ENCODE data around the gene ORC2. TPM values are rescaled to one million over a fixed set of nuclear protein-coding genes. Genes with fewer than 3 reads are reported as not detected.
"Not testable (repeated sequence)": the region's sequence is repeated elsewhere in the genome, so short reads cannot be mapped to it uniquely, and the experiment has no call there.

The ORC2 gene
- total and polyA plus RNA-seq, 9 donors, result 9.8 to 31.4 (median 23.2) TPM

- Histone ChIP-seq H3K9me3 (no peaks in the 10 kb centered on the region), H3K36me3 (no peaks in the 10 kb centered on the region), H3K4me3 (no peak overlapping the region), H3K27me3 (no peaks in the 10 kb centered on the region), H3K27ac (no peak overlapping the region), H3K4me1 (ENCODE audit: insufficient read depth) (no peaks in the 10 kb centered on the region)
- intact Hi-C loops (cut with DNase I), result no loop called here
- DNase-seq, result no peak
- TF ChIP-seq, protein P1, sequence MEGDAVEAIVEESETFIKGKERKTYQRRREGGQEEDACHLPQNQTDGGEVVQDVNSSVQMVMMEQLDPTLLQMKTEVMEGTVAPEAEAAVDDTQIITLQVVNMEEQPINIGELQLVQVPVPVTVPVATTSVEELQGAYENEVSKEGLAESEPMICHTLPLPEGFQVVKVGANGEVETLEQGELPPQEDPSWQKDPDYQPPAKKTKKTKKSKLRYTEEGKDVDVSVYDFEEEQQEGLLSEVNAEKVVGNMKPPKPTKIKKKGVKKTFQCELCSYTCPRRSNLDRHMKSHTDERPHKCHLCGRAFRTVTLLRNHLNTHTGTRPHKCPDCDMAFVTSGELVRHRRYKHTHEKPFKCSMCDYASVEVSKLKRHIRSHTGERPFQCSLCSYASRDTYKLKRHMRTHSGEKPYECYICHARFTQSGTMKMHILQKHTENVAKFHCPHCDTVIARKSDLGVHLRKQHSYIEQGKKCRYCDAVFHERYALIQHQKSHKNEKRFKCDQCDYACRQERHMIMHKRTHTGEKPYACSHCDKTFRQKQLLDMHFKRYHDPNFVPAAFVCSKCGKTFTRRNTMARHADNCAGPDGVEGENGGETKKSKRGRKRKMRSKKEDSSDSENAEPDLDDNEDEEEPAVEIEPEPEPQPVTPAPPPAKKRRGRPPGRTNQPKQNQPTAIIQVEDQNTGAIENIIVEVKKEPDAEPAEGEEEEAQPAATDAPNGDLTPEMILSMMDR (IDR thresholded peaks at IDR 0.05), result no peak
- TF ChIP-seq EP300 (IDR thresholded peaks at IDR 0.05) (no peak), POLR2A (IDR thresholded peaks at IDR 0.05) (no peak)
These were observed 12.2 kb upstream of the ORC2 start for GRCh38 chr2:200975672-200976071.

- H3K27me3 ChIP-seq; intact Hi-C loops (cut with DNase I); DNase-seq; H3K36me3 ChIP-seq; H3K27ac ChIP-seq; H3K4me3 ChIP-seq; H3K9me3 ChIP-seq; H3K4me1 ChIP-seq (ENCODE audit: insufficient read depth): not testable (repeated sequence)
- WGBS, 3 donors, result 97 to 99% (median 98%) methylated on average over 3 of the region's 3 CpGs
These were observed 6.6 kb upstream of the ORC2 start for GRCh38 chr2:200970057-200970456.

DNA sequence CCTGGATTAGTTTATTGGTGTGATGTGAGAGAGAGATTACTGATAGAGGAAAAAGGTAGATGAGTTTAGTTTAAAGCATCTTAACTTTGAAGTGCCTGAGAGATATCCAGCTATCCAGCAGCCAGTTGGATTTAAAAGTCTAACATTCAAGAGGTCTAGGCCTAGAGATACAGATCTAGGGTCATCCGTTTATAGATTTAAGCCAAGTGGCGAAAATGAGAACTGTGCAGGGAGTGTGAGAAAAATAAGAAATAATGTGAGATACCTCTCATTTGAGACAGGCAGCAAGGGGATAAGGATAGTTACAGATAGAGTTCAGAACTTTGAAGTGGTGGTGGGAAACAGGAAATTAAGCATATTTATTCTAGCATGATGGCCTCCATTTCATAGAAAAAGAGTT, 5.3 kb upstream of the ORC2 start:
- H3K9me3 ChIP-seq, result no peaks in the 10 kb centered on the region
- TF ChIP-seq EP300 (IDR thresholded peaks at IDR 0.05) (no peak), POLR2A (IDR thresholded peaks at IDR 0.05) (no peak)
- TF ChIP-seq, protein P1 (IDR thresholded peaks at IDR 0.05), result no peak
- H3K27me3 ChIP-seq, result no peaks in the 10 kb centered on the region
- 84 to 89% (median 86%) methylated on average over 2 of the region's 2 CpGs for whole genome bisulfite sequencing, 3 donors
- peaks cover 1% of the 10 kb centered on the region for H3K4me1 ChIP-seq (ENCODE audit: insufficient read depth)
- H3K27ac ChIP-seq, result no peak overlapping the region
- H3K4me3 ChIP-seq, result no peak overlapping the region
- intact Hi-C loops (cut with DNase I), result loop anchor here in 2 of 4 donors (10.0 kb wide), 2 partner anchors 96 to 106 kb away; partner anchors contain the start of genes HYCC2 (in 1 of the 2) and NDUFB3 (in 1 of the 2)
- no peaks in the 10 kb centered on the region for H3K36me3 ChIP-seq
- no peak for DNase-seq

- 92 to 95% (median 93%) methylated on average over 1 of the region's 1 CpG for WGBS, 3 donors
- H3K27me3 ChIP-seq, result no peaks in the 10 kb centered on the region
- H3K9me3 ChIP-seq, result no peaks in the 10 kb centered on the region
- no peaks in the 10 kb centered on the region for H3K36me3 ChIP-seq
- no peak for DNase-seq
- TF ChIP-seq EP300 (IDR thresholded peaks at IDR 0.05), result no peak
- no peak for TF ChIP-seq POLR2A (IDR thresholded peaks at IDR 0.05)
- TF ChIP-seq, protein P1 (IDR thresholded peaks at IDR 0.05), result no peak
- H3K4me1 ChIP-seq (ENCODE audit: insufficient read depth), result peaks cover 1% of the 10 kb centered on the region
- no peak overlapping the region for H3K4me3 ChIP-seq
- H3K27ac ChIP-seq, result no peak overlapping the region
- intact Hi-C loops (cut with DNase I), result loop anchor here in 2 of 4 donors (10.0 kb wide), 2 partner anchors 97 to 107 kb away; partner anchors contain the start of genes HYCC2 (in 1 of the 2) and NDUFB3 (in 1 of the 2)
These were observed 4.7 kb upstream of the ORC2 start for GRCh38 chr2:200968162-200968561.

GRCh38 chr2:200966770-200967169, 3.3 kb upstream of the ORC2 start:
- TF ChIP-seq POLR2A (IDR thresholded peaks at IDR 0.05), result no peak
- TF ChIP-seq EP300 (IDR thresholded peaks at IDR 0.05), result no peak
- TF ChIP-seq, protein P1 (IDR thresholded peaks at IDR 0.05), result no peak
- H3K27ac ChIP-seq, result no peak overlapping the region
- no peak for DNase-seq
- intact Hi-C loops (cut with DNase I), result loop anchor here in 2 of 4 donors (10.0 kb wide), 2 partner anchors 98 to 108 kb away; partner anchors contain the start of genes HYCC2 (in 1 of the 2) and NDUFB3 (in 1 of the 2)
- WGBS, 3 donors, result 59 to 66% (median 62%) methylated on average over 4 of the region's 4 CpGs
- H3K9me3 ChIP-seq, result no peaks in the 10 kb centered on the region
- H3K4me3 ChIP-seq, result no peak overlapping the region
- H3K4me1 ChIP-seq (ENCODE audit: insufficient read depth), result peaks cover 1% of the 10 kb centered on the region
- H3K36me3 ChIP-seq, result no peaks in the 10 kb centered on the region
- no peaks in the 10 kb centered on the region for H3K27me3 ChIP-seq

All from ovary (tissue), 9 donors.